Breast epithelium (tissue), 3 donors: ENCODE results near the gene OR4F15.

Source experiments
- POLR2A ChIP-seq: fragments of 450-650 bp; IDR thresholded peaks from one replicate; pipeline ENCODE4 v1.6.1; 2016; ENCODE audit warnings: antibody characterized with exemption, mild to moderate bottlenecking, moderate library complexity
- POLR2AphosphoS5 ChIP-seq, 3 donors: sonication (generic); formaldehyde crosslinking; IDR thresholded peaks; one replicate each; pipeline ENCODE4 v1.6.1; 2017; ENCODE audit warnings: antibody characterized with exemption in 3 of 3
- TF ChIP-seq, protein P1 (sequence below), 3 donors: fragments of 450-650 bp; IDR thresholded peaks; one replicate each; pipeline ENCODE4 v1.5.1; 2016 to 2017; ENCODE audit warnings: antibody characterized with exemption in 3 of 3, mild to moderate bottlenecking in 3 of 3, moderate library complexity in 3 of 3

DNA sequence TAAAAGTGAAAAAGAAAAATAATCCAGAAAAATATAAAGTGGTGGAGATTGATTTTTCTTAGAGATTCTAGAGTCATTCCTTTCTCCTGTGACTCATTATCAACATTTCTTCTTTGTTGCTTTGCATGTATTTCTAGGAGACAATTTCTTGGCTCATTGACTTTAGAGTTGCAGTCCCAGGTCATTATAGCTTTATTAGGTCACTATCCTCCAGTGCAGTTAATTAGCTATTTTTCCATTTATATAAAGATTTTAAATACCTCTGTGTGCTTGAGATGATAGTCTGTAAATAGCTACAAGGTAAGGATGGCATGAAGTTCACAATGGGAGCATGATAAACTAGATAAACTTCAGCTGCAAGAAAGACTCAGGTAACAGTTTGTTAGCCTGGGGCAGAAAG lies at the start of gene OR4F15:
- TF ChIP-seq, protein P1, sequence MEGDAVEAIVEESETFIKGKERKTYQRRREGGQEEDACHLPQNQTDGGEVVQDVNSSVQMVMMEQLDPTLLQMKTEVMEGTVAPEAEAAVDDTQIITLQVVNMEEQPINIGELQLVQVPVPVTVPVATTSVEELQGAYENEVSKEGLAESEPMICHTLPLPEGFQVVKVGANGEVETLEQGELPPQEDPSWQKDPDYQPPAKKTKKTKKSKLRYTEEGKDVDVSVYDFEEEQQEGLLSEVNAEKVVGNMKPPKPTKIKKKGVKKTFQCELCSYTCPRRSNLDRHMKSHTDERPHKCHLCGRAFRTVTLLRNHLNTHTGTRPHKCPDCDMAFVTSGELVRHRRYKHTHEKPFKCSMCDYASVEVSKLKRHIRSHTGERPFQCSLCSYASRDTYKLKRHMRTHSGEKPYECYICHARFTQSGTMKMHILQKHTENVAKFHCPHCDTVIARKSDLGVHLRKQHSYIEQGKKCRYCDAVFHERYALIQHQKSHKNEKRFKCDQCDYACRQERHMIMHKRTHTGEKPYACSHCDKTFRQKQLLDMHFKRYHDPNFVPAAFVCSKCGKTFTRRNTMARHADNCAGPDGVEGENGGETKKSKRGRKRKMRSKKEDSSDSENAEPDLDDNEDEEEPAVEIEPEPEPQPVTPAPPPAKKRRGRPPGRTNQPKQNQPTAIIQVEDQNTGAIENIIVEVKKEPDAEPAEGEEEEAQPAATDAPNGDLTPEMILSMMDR (IDR thresholded peaks at IDR 0.05), result no peak
- TF ChIP-seq POLR2A, result no peak
- TF ChIP-seq POLR2AphosphoS5 (IDR thresholded peaks at IDR 0.05), result no peak
